ENCODE measurements around the gene ZNF318. TPM values are rescaled to one million over a fixed set of nuclear protein-coding genes. Genes with fewer than 3 reads are reported as not detected.

ZNF318 gene
- total and polyA plus RNA-seq, 10 of the 15 experiments (the other 5 are each of a cell fraction or from before 2014, with no cell fraction given): 3.4 to 79.8 (median 13.7) TPM

- no peak for FAIRE-seq
Observed at GRCh38 chr6:43328528-43328927, 40.9 kb downstream of the ZNF318 start.

More at GRCh38 chr6:43328528-43328927, 40.9 kb downstream of the ZNF318 start:
- DNase-seq (ENCODE audit: low read depth, low spot score): no peak
- H3K9me3 ChIP-seq (replicated peaks; ENCODE audit: control insufficient read depth, insufficient read depth, low read length): peaks cover 2% of the 10 kb centered on the region; the same call in 2 of the 3 replicates
- RAD21 ChIA-PET (ENCODE audit: unreplicated experiment): no interaction called here
- H4K20me1 ChIP-seq (ENCODE audit: control insufficient read depth, insufficient read depth): no peaks in the 10 kb centered on the region
- no peak overlapping the region for H2AFZ ChIP-seq (ENCODE audit: control insufficient read depth, low read depth, low read length)
- no peak overlapping the region for H3K4me3 ChIP-seq
- intact Hi-C loops (cut with micrococcal nuclease; ENCODE audit: unreplicated experiment) (no loop called here), in situ Hi-C loops (cut with MboI) (no loop called here)
- peaks cover 0 to 7% of the 10 kb centered on the region in 2 experiments; a peak in 2 of 4 replicates for H3K36me3 ChIP-seq (ENCODE audit: control insufficient read depth in 2 of 2, insufficient read depth in 2 of 2, low read length in 1 of 2)
- H3K4me1 ChIP-seq (ENCODE audit: control insufficient read depth, insufficient read depth, low read length): no peaks in the 10 kb centered on the region
- CTCF ChIA-PET: interaction anchor here (0.7 to 9.3 kb wide), 5 partner anchors 8 to 69 kb away, joined by 3 to 83 read pairs (median 4); partner anchors contain the start of gene CRIP3
- H3K27me3 ChIP-seq (replicated peaks in 1 of 2; ENCODE audit: control insufficient read depth in 2 of 2, insufficient read depth in 2 of 2, low read length in 1 of 2): no peaks in the 10 kb centered on the region
- no peak overlapping the region for H3K4me2 ChIP-seq (ENCODE audit: control insufficient read depth, insufficient read depth)
- 17% methylated on average over 1 of the region's 1 CpG for WGBS (ENCODE audit: insufficient coverage, insufficient replicate concordance, low lambda C conversion rate, missing lambda C conversion rate)
- POLR2A ChIA-PET: interaction anchor here (1.2 to 1.9 kb wide), 3 partner anchors 10 to 12 kb away, joined by 4 to 5 read pairs (median 4); no protein-coding TSS in a partner anchor
- H3K27ac ChIP-seq (ENCODE audit: control insufficient read depth, insufficient read depth): no peak overlapping the region
- no peak for ATAC-seq
- SMC1A ChIA-PET (ENCODE audit: uncharacterized antibody, unreplicated experiment): interaction anchor here (1.1 to 2.1 kb wide), 4 partner anchors 9 to 20 kb away, joined by 3 to 9 read pairs (median 5); partner anchors contain the start of gene CRIP3
- no peak for TF ChIP-seq TCF7 (IDR thresholded peaks at IDR 0.05; ENCODE audit: borderline replicate concordance)
- no peak for TF ChIP-seq EP300 (IDR thresholded peaks at IDR 0.05; ENCODE audit: borderline replicate concordance in 1 of 2, control insufficient read depth in 1 of 2, low read depth in 2 of 2, low read length in 2 of 2)
- TF ChIP-seq JUND (IDR thresholded peaks at IDR 0.05; ENCODE audit: low read depth, low read length): no peak
- no peak for TF ChIP-seq RELA (IDR thresholded peaks at IDR 0.05; ENCODE audit: borderline replicate concordance, partially characterized antibody)
- TF ChIP-seq CREB1 (IDR thresholded peaks at IDR 0.05; ENCODE audit: low read depth): no peak
- no peak for TF ChIP-seq IKZF1 (conservative IDR thresholded peaks at IDR 0.05)
- TF ChIP-seq ZSCAN29 (IDR thresholded peaks at IDR 0.05): no peak
- no peak for TF ChIP-seq BCLAF1 (IDR thresholded peaks at IDR 0.05)
- TF ChIP-seq MEF2B (IDR thresholded peaks at IDR 0.05; ENCODE audit: partially characterized antibody, poor library complexity, severe bottlenecking): no peak
- no peak for TF ChIP-seq USF2 (IDR thresholded peaks at IDR 0.05; ENCODE audit: borderline replicate concordance, low read depth, low read length)
- TF ChIP-seq MEF2A (IDR thresholded peaks at IDR 0.05; ENCODE audit: insufficient read depth, low read depth, low read length): no peak
- no peak for TF ChIP-seq NR2F1 (conservative IDR thresholded peaks at IDR 0.05)
- no peak for TF ChIP-seq RAD51 (IDR thresholded peaks at IDR 0.05)
- TF ChIP-seq HDGF (IDR thresholded peaks at IDR 0.05): no peak
- no peak for TF ChIP-seq MTA2 (IDR thresholded peaks at IDR 0.05; ENCODE audit: low read depth)
- TF ChIP-seq SMAD5 (IDR thresholded peaks at IDR 0.05; ENCODE audit: low read depth): no peak
- TF ChIP-seq IRF4 (IDR thresholded peaks at IDR 0.05; ENCODE audit: low read depth, low read length): no peak
- no peaks in the 10 kb centered on the region for H3K79me2 ChIP-seq (ENCODE audit: control insufficient read depth, insufficient read depth, low read length)
- H3K9ac ChIP-seq (ENCODE audit: control insufficient read depth, insufficient read depth, low read length): no peak overlapping the region
- BruUV-seq (replicated peaks): no TSS peak
